GM21390 (cell line): ENCODE results near the gene EBPL.
"Not testable (repeated sequence)": the region's sequence is repeated elsewhere in the genome, so short reads cannot be mapped to it uniquely, and the experiment has no call there.

Experiments
- ATAC-seq: cut with Tn5 transposase; IDR thresholded peaks from one replicate; pipeline ENCODE4 v1.9.1; 2021; ENCODE audit not compliant: unreplicated experiment

The EBPL gene

DNA sequence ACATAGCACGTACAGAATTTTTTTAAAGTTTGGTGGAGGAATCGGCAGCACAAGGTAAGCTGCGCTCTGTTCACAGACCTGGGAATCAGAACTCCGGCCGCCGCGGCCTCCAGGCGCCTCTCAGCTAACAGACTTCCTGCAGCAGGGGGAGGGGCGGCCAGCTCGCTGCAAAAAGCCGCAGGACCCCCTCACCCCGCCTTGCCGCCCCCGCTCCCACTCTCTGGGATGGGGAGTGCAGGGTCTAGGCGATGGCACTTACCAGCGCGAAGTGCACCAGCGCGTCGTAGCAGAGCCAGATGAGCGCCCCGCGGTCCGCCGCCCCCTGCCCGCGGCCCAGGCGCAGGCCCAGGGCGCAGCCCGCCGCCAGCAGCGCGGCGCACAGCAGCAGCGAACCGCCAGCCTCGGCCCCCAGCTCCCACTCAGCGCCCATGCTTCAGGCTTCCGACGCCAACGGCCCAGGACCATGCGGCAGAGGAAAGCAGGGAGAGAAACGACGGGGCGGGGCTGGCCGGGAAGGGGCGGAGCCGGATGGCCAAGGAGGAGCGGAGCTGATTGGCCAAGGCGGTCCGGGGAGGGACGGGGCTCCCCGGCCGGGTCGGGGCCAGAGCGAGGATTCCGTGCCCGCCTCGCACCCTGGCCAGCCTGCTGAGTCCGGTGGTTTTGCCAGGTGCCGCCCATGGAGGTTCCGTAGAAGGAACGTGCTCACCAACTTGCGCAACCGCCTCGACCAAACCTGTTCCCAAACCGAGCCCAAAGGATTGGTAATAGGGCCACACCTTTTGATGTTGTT is at the start of gene EBPL:
Gene EBPL (minus strand): TSS at position 492 of the 790 bp plus-strand sequence. CDS start 62 bp downstream, at position 430.
- ATAC-seq = peak; percentile 98

- no peak for ATAC-seq
Measured at GRCh38 chr13:49740870-49741269, 49.6 kb upstream of the EBPL start.

GRCh38 chr13:49739498-49740187 is 48.4 kb upstream of the EBPL start:
- ATAC-seq = no peak

DNA sequence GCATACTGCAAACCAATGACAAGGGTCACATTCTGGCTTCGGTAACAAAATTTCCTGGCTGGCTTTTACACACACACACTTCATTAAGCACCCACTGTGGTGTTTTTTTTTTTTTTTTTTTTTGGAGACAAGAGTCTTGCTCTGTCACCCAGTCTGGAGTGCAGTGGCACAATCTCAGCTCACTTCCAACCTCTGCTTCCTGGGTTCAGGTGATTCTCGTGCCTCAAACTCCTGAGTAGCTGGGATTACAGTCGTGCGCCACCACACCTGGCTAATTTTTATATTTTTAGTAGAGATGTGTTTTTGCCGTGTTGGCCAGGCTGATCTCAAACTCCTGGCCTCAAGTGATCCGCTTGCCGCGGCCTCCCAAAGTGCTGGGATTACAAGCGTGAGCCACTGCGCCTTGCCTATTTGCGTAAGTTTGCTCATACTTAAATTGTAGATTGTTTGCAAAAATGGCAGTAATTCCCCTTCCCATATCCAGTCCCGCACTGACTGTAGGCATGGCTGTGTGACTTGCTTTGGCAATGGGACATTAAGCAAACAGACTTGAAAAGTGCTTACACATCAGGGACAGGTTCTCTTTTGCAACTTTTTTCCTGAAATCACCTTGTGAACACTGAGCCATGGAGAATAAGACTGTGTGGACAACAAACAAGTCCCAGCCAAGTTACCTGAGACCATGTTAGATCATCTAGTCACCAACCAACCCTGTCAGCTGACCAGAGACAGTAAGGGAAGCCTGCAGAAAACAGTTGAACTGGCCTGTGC is 42.1 kb upstream of the EBPL start:
- no peak for ATAC-seq

GRCh38 chr13:49731766-49732165 is 40.5 kb upstream of the EBPL start:
- ATAC-seq = no peak

GRCh38 chr13:49716615-49717014 is 25.3 kb upstream of the EBPL start:
- ATAC-seq = no peak

DNA sequence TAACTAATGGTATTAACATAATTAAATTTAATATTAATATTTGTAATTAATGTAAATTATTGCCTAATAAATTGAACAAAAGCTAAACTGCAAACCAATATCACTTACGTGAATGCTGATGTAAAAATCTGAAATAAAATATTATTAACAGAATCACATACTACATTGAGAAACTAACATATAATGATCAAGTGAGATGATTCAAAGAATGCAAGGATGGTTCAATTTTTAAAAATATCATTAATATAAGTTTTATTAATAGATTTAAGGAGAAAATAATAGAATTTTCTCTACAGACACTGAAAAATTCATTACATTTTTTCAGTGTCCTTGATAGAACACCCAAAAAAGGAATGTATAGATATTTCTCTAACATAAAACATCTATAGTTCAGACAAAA is 23.5 kb upstream of the EBPL start:
- no peak for ATAC-seq

- ATAC-seq = no peak
Measured at GRCh38 chr13:49711218-49711863, 20.1 kb upstream of the EBPL start.

- not testable (repeated sequence) for ATAC-seq
Measured at GRCh38 chr13:49704264-49704663, 13.0 kb upstream of the EBPL start.

DNA sequence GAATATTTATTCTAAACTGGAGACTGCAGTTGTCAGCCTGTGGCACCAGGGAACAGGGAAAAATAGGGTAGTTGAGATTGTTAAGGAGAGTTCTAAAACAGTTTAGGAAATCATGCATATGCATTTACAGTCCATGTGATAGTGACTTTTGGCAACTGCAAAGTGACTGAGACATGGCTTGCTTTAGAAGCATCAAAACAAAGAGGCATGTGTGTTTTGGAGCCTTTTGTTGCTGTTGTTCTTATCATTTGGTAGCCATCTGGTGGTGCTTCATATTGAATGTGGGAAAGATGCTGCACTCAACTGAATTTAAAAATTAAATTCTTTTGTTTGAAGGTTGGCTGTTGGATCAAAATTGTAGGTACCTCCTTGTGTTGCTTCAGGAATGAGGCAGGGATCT is 10.2 kb upstream of the EBPL start:
- no peak for ATAC-seq

GRCh38 chr13:49697468-49697867 is 6.2 kb upstream of the EBPL start:
- no peak for ATAC-seq

GRCh38 chr13:49694446-49694845 is 3.2 kb upstream of the EBPL start:
- ATAC-seq = no peak

DNA sequence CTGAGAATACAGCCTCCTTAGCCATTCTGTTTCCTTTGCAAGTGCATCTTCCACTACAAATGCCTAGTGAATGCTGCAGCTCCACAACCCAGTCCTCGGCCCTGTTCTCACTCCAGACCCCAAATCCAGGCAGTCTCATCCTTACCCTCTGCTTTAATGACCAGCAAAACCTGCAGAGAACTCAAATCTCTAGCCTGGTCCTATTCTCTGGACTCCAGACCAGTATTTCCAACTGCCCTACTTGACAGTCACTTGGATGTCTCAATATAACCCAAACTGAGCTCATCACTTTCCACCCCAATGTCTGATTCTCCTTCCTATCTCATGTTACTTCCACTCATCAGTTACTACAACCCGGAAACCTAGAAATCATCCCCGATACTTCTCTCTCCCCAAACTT is 2.6 kb upstream of the EBPL start:
- no peak for ATAC-seq

DNA sequence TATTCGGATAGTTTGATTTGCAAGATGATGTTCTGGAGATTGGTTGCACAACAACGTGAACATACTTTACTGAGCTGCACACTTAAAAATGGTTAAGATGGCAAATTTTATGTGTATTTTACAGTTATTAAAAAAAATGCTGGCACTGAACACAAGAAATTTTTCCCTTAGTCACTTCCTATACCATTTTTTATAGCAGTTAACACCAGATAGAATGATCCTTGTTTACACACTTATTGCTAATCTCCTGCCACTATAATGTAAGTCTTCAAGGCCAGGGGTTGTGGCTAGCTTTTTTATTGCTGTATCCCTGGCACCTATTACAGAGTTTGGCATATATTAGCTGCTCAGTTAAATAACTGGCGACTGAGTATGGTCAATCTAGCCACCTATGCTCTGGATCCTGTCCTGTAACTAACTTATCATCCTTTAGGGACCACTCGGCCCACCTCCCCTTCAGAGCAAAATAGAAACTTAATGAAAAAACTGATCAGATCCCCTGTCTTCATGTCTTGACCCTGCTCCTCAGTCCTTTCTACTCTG is 2.0 kb upstream of the EBPL start:
- no peak for ATAC-seq

GRCh38 chr13:49690133-49690994 is 922 bp downstream of the EBPL start:
- peak; percentile 29 for ATAC-seq

GRCh38 chr13:49683489-49683888 is 7.8 kb downstream of the EBPL start:
- peak; percentile 81 for ATAC-seq

DNA sequence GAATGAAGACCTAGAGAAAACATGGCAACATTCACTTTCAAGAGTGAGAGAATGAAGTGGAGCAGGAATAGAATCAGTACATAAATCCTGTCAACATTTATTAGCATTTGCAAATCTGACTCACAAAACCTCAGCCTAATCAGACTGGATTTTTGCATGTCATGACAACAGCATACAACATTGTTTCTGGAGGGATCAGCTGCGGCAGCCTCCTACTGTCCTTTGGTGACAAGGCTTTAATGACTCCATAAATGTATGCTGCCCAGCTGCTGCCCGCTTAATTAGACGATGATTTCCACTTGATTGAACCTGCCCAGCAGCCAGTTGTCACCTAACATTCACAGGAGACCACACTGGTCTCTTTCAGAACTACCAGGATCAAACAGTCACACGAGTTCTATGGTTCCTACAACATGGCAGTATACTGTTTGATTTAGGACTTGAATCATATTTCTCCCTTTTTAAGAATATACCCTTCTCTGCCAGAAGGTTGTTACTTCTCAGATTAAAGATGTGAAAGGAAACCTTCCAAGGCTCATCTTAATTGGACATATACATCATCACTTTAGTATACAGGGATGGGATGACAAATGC is 9.3 kb downstream of the EBPL start:
- ATAC-seq = no peak

DNA sequence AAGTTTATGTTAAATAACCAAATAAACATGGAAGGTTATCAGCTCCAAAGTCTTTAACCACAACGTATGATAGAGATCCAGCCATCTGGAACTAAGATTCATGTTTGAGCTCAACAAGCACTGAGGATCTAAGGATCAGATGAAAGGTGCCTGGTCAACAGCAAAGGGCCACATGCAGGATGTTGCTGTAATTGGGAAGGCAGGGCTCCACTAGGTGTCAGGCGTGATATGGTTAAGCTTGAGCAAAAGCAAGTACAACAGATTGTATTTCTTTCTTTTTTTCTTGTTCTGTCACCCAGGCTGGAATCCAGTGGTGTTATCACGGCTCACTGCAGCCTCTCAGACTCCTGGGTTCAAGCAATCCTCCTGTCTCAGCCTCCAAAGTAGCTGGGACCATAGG is 12.0 kb downstream of the EBPL start:
- no peak for ATAC-seq

DNA sequence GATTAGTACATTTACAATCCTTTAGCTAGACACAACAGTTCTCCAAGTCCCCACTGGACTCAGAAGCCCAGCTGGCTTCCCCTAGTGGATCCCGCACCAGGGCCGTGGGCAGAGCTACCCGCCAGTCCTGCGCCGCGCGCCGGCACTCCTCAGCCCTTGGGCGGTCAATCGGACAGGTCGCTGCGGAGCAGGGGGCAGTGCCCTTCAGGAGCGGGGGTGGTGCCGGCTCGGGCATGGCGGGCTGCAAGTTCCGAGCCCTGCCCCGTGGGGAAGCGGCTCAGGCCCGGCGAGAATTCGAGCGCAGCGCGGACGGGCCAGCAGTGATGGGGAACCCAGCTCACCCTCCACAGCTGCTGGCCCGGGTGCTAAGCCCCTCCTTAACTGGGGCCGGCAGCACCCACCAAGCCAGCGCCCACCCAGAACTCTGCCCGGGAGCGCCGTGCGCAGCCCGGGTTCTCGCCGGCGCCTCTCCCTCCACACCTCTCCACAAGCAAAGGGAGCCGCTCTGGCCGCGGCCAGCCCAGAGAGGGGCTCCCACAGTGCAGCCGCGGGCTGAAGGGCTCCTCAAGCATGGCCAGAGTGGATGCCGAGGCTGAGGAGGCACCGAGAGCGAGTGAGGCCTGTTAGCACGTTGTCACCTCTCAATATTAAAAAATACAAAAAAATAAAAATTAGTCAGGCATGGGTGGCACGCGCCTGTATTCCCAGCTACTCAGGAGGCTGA is 12.9 kb downstream of the EBPL start:
- no peak for ATAC-seq
